MG63 (cell line): ENCODE data around the gene TGM2. TPM values are rescaled to one million over a fixed set of nuclear protein-coding genes. Genes with fewer than 3 reads are reported as not detected.

Experiments
- DNase-seq: peaks from one replicate; pipeline ENCODE4 v3.0.0-alpha.2; 2020
- H3K27me3 ChIP-seq: fragments of 250-450 bp; sonication (Bioruptor Pico); 2 replicates; pipeline ENCODE4 v1.5.1; 2020; ENCODE audit warnings: mild to moderate bottlenecking, moderate library complexity
- H3K36me3 ChIP-seq: fragments of 250-450 bp; sonication (Bioruptor Pico); 2 replicates; pipeline ENCODE4 v1.5.1; 2020; ENCODE audit warnings: mild to moderate bottlenecking, moderate library complexity
- H3K4me3 ChIP-seq: fragments of 250-450 bp; sonication (Bioruptor Pico); 2 replicates; pipeline ENCODE4 v1.5.1; 2020; ENCODE audit warnings: mild to moderate bottlenecking, moderate library complexity
- H3K9me3 ChIP-seq: fragments of 250-450 bp; sonication (Bioruptor Pico); 2 replicates; pipeline ENCODE4 v1.5.1; 2020; ENCODE audit warnings: mild to moderate bottlenecking, moderate library complexity
- total RNA-seq: library from RNA; depleted of rRNA; stranded (reverse); fragments of >200 nt; shearing (Covaris generic); gene quantifications from 2 replicates; pipeline ENCODE4 v1.2.3, GENCODE V29; 2014; ENCODE audit warnings: low replicate concordance

The TGM2 gene
- total RNA-seq, 1 experiment from 2014 or later, result 111 TPM

- Histone ChIP-seq H3K4me3 (no peak overlapping the region), H3K9me3 (no peaks in the 10 kb centered on the region), H3K27me3 (no peaks in the 10 kb centered on the region), H3K36me3 (peaks cover 62% of the 10 kb centered on the region)
- no peak for DNase-seq
Observed at GRCh38 chr20:38135271-38135650, 29.8 kb downstream of the TGM2 start.

GRCh38 chr20:38134427-38135270 lies 30.4 kb downstream of the TGM2 start:
- Histone ChIP-seq H3K27me3 (no peaks in the 10 kb centered on the region), H3K9me3 (no peaks in the 10 kb centered on the region), H3K36me3 (peaks cover 62% of the 10 kb centered on the region), H3K4me3 (no peak overlapping the region)
- DNase-seq, result no peak

GRCh38 chr20:38133680-38134426 lies 31.2 kb downstream of the TGM2 start:
- no peak for DNase-seq
- Histone ChIP-seq H3K9me3 (no peaks in the 10 kb centered on the region), H3K27me3 (no peaks in the 10 kb centered on the region), H3K36me3 (peaks cover 54% of the 10 kb centered on the region), H3K4me3 (no peak overlapping the region)

- peaks cover 48% of the 10 kb centered on the region for H3K36me3 ChIP-seq
- no peaks in the 10 kb centered on the region for H3K9me3 ChIP-seq
- DNase-seq, result no peak
- H3K4me3 ChIP-seq, result no peak overlapping the region
- H3K27me3 ChIP-seq, result no peaks in the 10 kb centered on the region
Observed at GRCh38 chr20:38132910-38133501, 32.1 kb downstream of the TGM2 start.

GRCh38 chr20:38132156-38132909 lies 32.7 kb downstream of the TGM2 start:
- Histone ChIP-seq H3K27me3 (no peaks in the 10 kb centered on the region), H3K36me3 (peaks cover 42% of the 10 kb centered on the region), H3K4me3 (no peak overlapping the region), H3K9me3 (no peaks in the 10 kb centered on the region)
- no peak for DNase-seq

GRCh38 chr20:38131588-38132121 lies 33.4 kb downstream of the TGM2 start:
- DNase-seq, result no peak
- peaks cover 37% of the 10 kb centered on the region for H3K36me3 ChIP-seq
- no peak overlapping the region for H3K4me3 ChIP-seq
- no peaks in the 10 kb centered on the region for H3K27me3 ChIP-seq
- no peaks in the 10 kb centered on the region for H3K9me3 ChIP-seq

- no peaks in the 10 kb centered on the region for H3K9me3 ChIP-seq
- no peak overlapping the region for H3K4me3 ChIP-seq
- no peaks in the 10 kb centered on the region for H3K27me3 ChIP-seq
- no peak for DNase-seq
- peaks cover 30% of the 10 kb centered on the region for H3K36me3 ChIP-seq
Observed at GRCh38 chr20:38130687-38131587, 34.1 kb downstream of the TGM2 start.

GRCh38 chr20:38129893-38130609 lies 35.0 kb downstream of the TGM2 start:
- DNase-seq, result no peak
- H3K4me3 ChIP-seq, result no peak overlapping the region
- H3K9me3 ChIP-seq, result no peaks in the 10 kb centered on the region
- H3K36me3 ChIP-seq, result peaks cover 23% of the 10 kb centered on the region
- no peaks in the 10 kb centered on the region for H3K27me3 ChIP-seq

GRCh38 chr20:38129248-38129865 lies 35.7 kb downstream of the TGM2 start:
- Histone ChIP-seq H3K36me3 (peaks cover 19% of the 10 kb centered on the region), H3K4me3 (no peak overlapping the region), H3K27me3 (no peaks in the 10 kb centered on the region), H3K9me3 (no peaks in the 10 kb centered on the region)
- DNase-seq, result no peak

- no peak for DNase-seq
- no peaks in the 10 kb centered on the region for H3K27me3 ChIP-seq
- no peak overlapping the region for H3K4me3 ChIP-seq
- H3K36me3 ChIP-seq, result peaks cover 17% of the 10 kb centered on the region
- no peaks in the 10 kb centered on the region for H3K9me3 ChIP-seq
Observed at GRCh38 chr20:38128691-38129090, 36.4 kb downstream of the TGM2 start.

GRCh38 chr20:38127920-38128528 lies 37.0 kb downstream of the TGM2 start:
- Histone ChIP-seq H3K9me3 (no peaks in the 10 kb centered on the region), H3K36me3 (peaks cover 10% of the 10 kb centered on the region), H3K4me3 (no peak overlapping the region), H3K27me3 (no peaks in the 10 kb centered on the region)
- no peak for DNase-seq

GRCh38 chr20:38126932-38127621 lies 38.0 kb downstream of the TGM2 start:
- Histone ChIP-seq H3K9me3 (no peaks in the 10 kb centered on the region), H3K27me3 (no peaks in the 10 kb centered on the region), H3K4me3 (no peak overlapping the region), H3K36me3 (peaks cover 7% of the 10 kb centered on the region)
- peak; percentile 66 for DNase-seq

GRCh38 chr20:38126146-38126921 lies 38.7 kb downstream of the TGM2 start:
- DNase-seq, result no peak
- Histone ChIP-seq H3K27me3 (no peaks in the 10 kb centered on the region), H3K36me3 (peaks cover 7% of the 10 kb centered on the region), H3K4me3 (no peak overlapping the region), H3K9me3 (no peaks in the 10 kb centered on the region)
